ENCODE measurements around the gene UNC5CL.

The UNC5CL gene

GRCh38 chr6:40990301-40990700 is 48.7 kb downstream of the UNC5CL start:
- Histone ChIP-seq H3F3A (ENCODE audit: insufficient read depth) (no peaks in the 10 kb centered on the region), H3K4me2 (ENCODE audit: low read depth, low read length, poor library complexity, severe bottlenecking) (no peak overlapping the region), H3K79me2 (ENCODE audit: insufficient read depth, low read length) (no peaks in the 10 kb centered on the region), H3K4me3 (ENCODE audit: insufficient read depth, low read length, poor library complexity, severe bottlenecking) (no peak overlapping the region), H3K9me3 (ENCODE audit: insufficient read depth, low read length) (no peaks in the 10 kb centered on the region), H3K9ac (ENCODE audit: low read length) (no peak overlapping the region), H3K27ac (ENCODE audit: low read depth, low read length) (no peak overlapping the region), H3K36me3 (ENCODE audit: low read length) (no peaks in the 10 kb centered on the region), H2AFZ (ENCODE audit: low read depth, low read length, severe bottlenecking) (no peak overlapping the region), H3K27me3 (ENCODE audit: low read length) (0 out of 2 replicates have a peak, but pooled peaks cover 3% of the 10 kb centered on the region), H4K20me1 (ENCODE audit: low read depth, low read length) (no peaks in the 10 kb centered on the region), H3K9me2 (replicated peaks; ENCODE audit: insufficient read depth, low read length) (no peaks in the 10 kb centered on the region)
- TF ChIP-seq CTCF (IDR thresholded peaks at IDR 0.05; ENCODE audit: insufficient read depth, low read length, poor library complexity, severe bottlenecking) = no peak
- no peak for TF ChIP-seq EZH2phosphoT487 (conservative IDR thresholded peaks at IDR 0.05; ENCODE audit: low read length)

- Histone ChIP-seq H3K79me2 (ENCODE audit: insufficient read depth, low read length) (no peaks in the 10 kb centered on the region), H3K4me3 (ENCODE audit: insufficient read depth, low read length, poor library complexity, severe bottlenecking) (no peak overlapping the region), H3K9me3 (ENCODE audit: insufficient read depth, low read length) (no peaks in the 10 kb centered on the region), H4K20me1 (ENCODE audit: low read depth, low read length) (no peaks in the 10 kb centered on the region), H3F3A (ENCODE audit: insufficient read depth) (no peaks in the 10 kb centered on the region), H3K27me3 (ENCODE audit: low read length) (0 out of 2 replicates have a peak, but pooled peaks cover 3% of the 10 kb centered on the region), H3K9ac (ENCODE audit: low read length) (no peak overlapping the region), H3K27ac (ENCODE audit: low read depth, low read length) (no peak overlapping the region), H2AFZ (ENCODE audit: low read depth, low read length, severe bottlenecking) (no peak overlapping the region), H3K36me3 (ENCODE audit: low read length) (no peaks in the 10 kb centered on the region), H3K9me2 (replicated peaks; ENCODE audit: insufficient read depth, low read length) (no peaks in the 10 kb centered on the region), H3K4me2 (ENCODE audit: low read depth, low read length, poor library complexity, severe bottlenecking) (no peak overlapping the region)
- no peak for TF ChIP-seq CTCF (IDR thresholded peaks at IDR 0.05; ENCODE audit: insufficient read depth, low read length, poor library complexity, severe bottlenecking)
- no peak for TF ChIP-seq EZH2phosphoT487 (conservative IDR thresholded peaks at IDR 0.05; ENCODE audit: low read length)
Measured at GRCh38 chr6:40989204-40990169, 49.5 kb downstream of the UNC5CL start.

- Histone ChIP-seq H3K27ac (ENCODE audit: low read depth, low read length) (no peak overlapping the region), H3K27me3 (ENCODE audit: low read length) (0 out of 2 replicates have a peak, but pooled peaks cover 3% of the 10 kb centered on the region), H3F3A (ENCODE audit: insufficient read depth) (no peaks in the 10 kb centered on the region), H2AFZ (ENCODE audit: low read depth, low read length, severe bottlenecking) (no peak overlapping the region), H3K4me2 (ENCODE audit: low read depth, low read length, poor library complexity, severe bottlenecking) (no peak overlapping the region), H3K4me3 (ENCODE audit: insufficient read depth, low read length, poor library complexity, severe bottlenecking) (no peak overlapping the region), H4K20me1 (ENCODE audit: low read depth, low read length) (no peaks in the 10 kb centered on the region), H3K79me2 (ENCODE audit: insufficient read depth, low read length) (no peaks in the 10 kb centered on the region), H3K36me3 (ENCODE audit: low read length) (no peaks in the 10 kb centered on the region), H3K9ac (ENCODE audit: low read length) (no peak overlapping the region), H3K9me2 (replicated peaks; ENCODE audit: insufficient read depth, low read length) (no peaks in the 10 kb centered on the region), H3K9me3 (ENCODE audit: insufficient read depth, low read length) (no peaks in the 10 kb centered on the region)
- no peak for TF ChIP-seq EZH2phosphoT487 (conservative IDR thresholded peaks at IDR 0.05; ENCODE audit: low read length)
- TF ChIP-seq CTCF (IDR thresholded peaks at IDR 0.05; ENCODE audit: insufficient read depth, low read length, poor library complexity, severe bottlenecking) = no peak
Measured at GRCh38 chr6:40988634-40989033, 50.4 kb downstream of the UNC5CL start.

Measured in SU-DHL-6 (cell line).